HepG2 (cell line): ENCODE measurements around the gene CEP250. TPM values are rescaled to one million over a fixed set of nuclear protein-coding genes. Genes with fewer than 3 reads are reported as not detected.

Experiments used
- BHLHE40 ChIP-seq: IDR thresholded peaks from 2 replicates; pipeline ENCODE4 v1.6.1; 2011; ENCODE audit warnings: low read length, improper control_type of control experiment
- ETV6 ChIP-seq: sonication (generic); formaldehyde crosslinking; conservative IDR thresholded peaks from 2 replicates; pipeline ENCODE4 v1.4.0; 2020; ENCODE audit warnings: missing genetic modification reagents
- GABPB1 ChIP-seq: IDR thresholded peaks from 2 replicates; pipeline ENCODE4 v1.6.1; 2016; ENCODE audit warnings: mild to moderate bottlenecking, missing genetic modification reagents, moderate library complexity, missing compliant biosample characterization
- HCFC1 ChIP-seq: fragments of 150-350 bp; IDR thresholded peaks from 2 replicates; pipeline ENCODE4 v1.6.1; 2014; ENCODE audit warnings: low read depth, low read length
- HOXA3 ChIP-seq: sonication (generic); formaldehyde crosslinking; IDR thresholded peaks from 2 replicates; pipeline ENCODE4 v1.5.0; 2020; ENCODE audit warnings: missing genetic modification reagents
- ISX ChIP-seq: sonication (generic); formaldehyde crosslinking; conservative IDR thresholded peaks from 2 replicates; pipeline ENCODE4 v1.5.0; 2020; ENCODE audit warnings: missing genetic modification reagents
- NR2F6 ChIP-seq, 2 experiments: IDR thresholded peaks; 2 replicates each; pipeline ENCODE4 v1.6.1; 2016; ENCODE audit warnings: antibody characterized with exemption in 1 of 2, mild to moderate bottlenecking in 1 of 2
- SSRP1 ChIP-seq: IDR thresholded peaks from 2 replicates; pipeline ENCODE4 v1.6.1; 2016; ENCODE audit warnings: control low read depth
- ZIK1 ChIP-seq: sonication (generic); formaldehyde crosslinking; IDR thresholded peaks from 2 replicates; pipeline ENCODE4 v1.5.0; 2020; ENCODE audit warnings: mild to moderate bottlenecking, low read depth, missing genetic modification reagents, borderline replicate concordance
- ZNF24 ChIP-seq: fragments of 450-650 bp; IDR thresholded peaks from 2 replicates; pipeline ENCODE4 v1.6.1; 2017; ENCODE audit warnings: antibody characterized with exemption, mild to moderate bottlenecking
- ZNF510 ChIP-seq: sonication (generic); formaldehyde crosslinking; IDR thresholded peaks from 2 replicates; pipeline ENCODE4 v1.4.0; 2020; ENCODE audit warnings: low read depth, mild to moderate bottlenecking, missing genetic modification reagents
- ZNF564 ChIP-seq: sonication (generic); formaldehyde crosslinking; IDR thresholded peaks from 2 replicates; pipeline ENCODE4 v1.8.1; 2023; ENCODE audit warnings: mild to moderate bottlenecking, missing genetic modification reagents
- ZNF570 ChIP-seq: sonication (generic); formaldehyde crosslinking; IDR thresholded peaks from 2 replicates; pipeline ENCODE4 v1.4.0; 2020; ENCODE audit warnings: mild to moderate bottlenecking, missing genetic modification reagents, borderline replicate concordance
- ZNF891 ChIP-seq: sonication (generic); formaldehyde crosslinking; IDR thresholded peaks from 2 replicates; pipeline ENCODE4 v1.5.0; 2020; ENCODE audit warnings: mild to moderate bottlenecking, missing genetic modification reagents
- ZSCAN29 ChIP-seq: sonication (generic); formaldehyde crosslinking; conservative IDR thresholded peaks from 2 replicates; pipeline ENCODE4 v1.4.0; 2020; ENCODE audit warnings: mild to moderate bottlenecking, missing genetic modification reagents
- polyA plus RNA-seq, 8 experiments: library from polyadenylated mRNA; depleted of rRNA in 3 of 8; stranded (reverse) in 7 of 8; unstranded in 1 of 8; fragments of >200 nt; fragmentation: Illumina TruSeq in 4 of 8; extraction: Trizol in 4 of 8; gene quantifications; 2 replicates each; pipeline versions ENCODE4 v1.2.1 to v1.2.3, GENCODE V29; 2011 to 2016; ENCODE audit warnings: low read depth in 4 of 8, missing spikeins in 1 of 8, mixed read lengths in 1 of 8; ENCODE audit not compliant: insufficient read depth in 1 of 8
- total RNA-seq, 5 experiments: library from RNA; depleted of rRNA; stranded (reverse); fragments of >200 nt; fragmentation: Illumina TruSeq; extraction: Trizol; gene quantifications; 2 replicates each; pipeline ENCODE4 v1.2.3, GENCODE V29; 2016; ENCODE audit warnings: low read depth in 1 of 5
- TF ChIP-seq, protein P1 (sequence below): IDR thresholded peaks from 2 replicates; pipeline ENCODE4 v1.6.1; 2016; ENCODE audit warnings: low read depth, borderline replicate concordance
- TF ChIP-seq, protein P2 (sequence below): sonication (generic); formaldehyde crosslinking; IDR thresholded peaks from 2 replicates; pipeline ENCODE4 v1.9.0; 2022; ENCODE audit warnings: low read depth, missing genetic modification reagents
- TF ChIP-seq, protein P3 (sequence below): fragments of 450-650 bp; IDR thresholded peaks from 2 replicates; pipeline ENCODE4 v1.6.1; 2016
- TF ChIP-seq, protein P4 (sequence below): sonication (generic); formaldehyde crosslinking; IDR thresholded peaks from 2 replicates; pipeline ENCODE4 v1.8.1; 2023; ENCODE audit warnings: missing genetic modification reagents, mild to moderate bottlenecking, borderline replicate concordance
- TF ChIP-seq, protein P5 (sequence below): sonication (generic); formaldehyde crosslinking; conservative IDR thresholded peaks from 2 replicates; pipeline ENCODE4 v1.8.0; 2022; ENCODE audit warnings: low read depth, missing genetic modification reagents
- TF ChIP-seq, protein P6 (sequence below), 2 experiments: sonication (generic) in 1 of 2; formaldehyde crosslinking in 1 of 2; IDR thresholded peaks; 2 replicates each; pipeline versions ENCODE4 v1.4.0 to v1.6.1; 2018 to 2020; ENCODE audit warnings: missing genetic modification reagents in 2 of 2, borderline replicate concordance in 1 of 2, low read depth in 1 of 2, mild to moderate bottlenecking in 1 of 2, missing biosample characterization in 1 of 2

The CEP250 gene
- total and polyA plus RNA-seq, 2 of the 13 experiments (the other 11 are each of a cell fraction or from before 2014, with no cell fraction given): 28.8 to 55.3 TPM

DNA sequence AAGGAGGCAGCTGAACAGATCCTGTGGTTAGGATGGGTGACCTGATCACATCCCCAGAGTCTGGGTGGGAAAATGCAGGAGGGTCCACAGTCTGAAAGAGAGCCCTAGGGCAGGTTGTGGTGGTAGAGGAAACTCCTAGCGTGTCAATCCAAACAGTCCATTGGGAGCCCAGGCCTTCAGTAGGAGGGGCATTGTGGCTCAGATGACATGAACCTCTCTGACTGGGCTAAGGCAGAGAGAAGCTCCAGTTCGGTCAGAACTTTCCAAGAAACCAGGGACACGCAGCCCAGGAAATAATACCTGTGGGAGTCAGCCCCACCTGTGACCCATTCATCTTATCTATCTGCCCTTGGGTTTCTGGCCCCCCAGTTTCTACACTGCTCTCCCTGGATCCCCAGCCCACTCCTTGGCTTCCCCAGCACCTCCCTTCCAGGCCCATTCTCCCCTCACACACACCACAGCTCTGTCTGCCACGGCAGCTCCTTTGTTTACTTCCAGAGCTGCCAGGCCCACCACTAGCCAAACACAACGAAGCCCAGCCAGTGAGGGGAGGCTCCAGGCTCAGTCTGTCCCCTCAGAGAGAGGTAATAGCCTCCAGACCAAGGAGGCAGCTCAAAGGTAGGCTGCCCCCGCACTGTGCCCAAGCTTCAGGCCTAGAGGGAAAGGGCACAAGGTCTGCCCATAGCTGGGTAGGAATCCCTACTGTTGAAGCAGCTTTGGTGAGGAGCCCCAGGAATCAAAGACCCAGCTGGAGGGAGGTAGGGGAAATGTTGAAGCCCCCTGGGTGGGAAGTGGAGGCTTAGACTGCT lies 23.6 kb upstream of the CEP250 start (continued):
- TF ChIP-seq HCFC1: no peak
- no peak for TF ChIP-seq NR2F6 (IDR thresholded peaks at IDR 0.05)
- peak; percentile 13; the same call in 1 of the 2 replicates for TF ChIP-seq NR2F6 (CRISPR knock-in tag; IDR thresholded peaks at IDR 0.05)
- no peak for TF ChIP-seq ZNF570 (CRISPR knock-in tag)
- TF ChIP-seq, protein P1, sequence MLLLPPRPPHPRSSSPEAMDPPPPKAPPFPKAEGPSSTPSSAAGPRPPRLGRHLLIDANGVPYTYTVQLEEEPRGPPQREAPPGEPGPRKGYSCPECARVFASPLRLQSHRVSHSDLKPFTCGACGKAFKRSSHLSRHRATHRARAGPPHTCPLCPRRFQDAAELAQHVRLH: no peak
- no peak for TF ChIP-seq ISX
- TF ChIP-seq ZNF564 (CRISPR knock-in tag): no peak
- 0 out of 2 replicates have a peak, but pooled peaks have one; percentile 20 for TF ChIP-seq GABPB1 (CRISPR knock-in tag)
- 0 out of 2 replicates have a peak, but pooled peaks have one; percentile 63 for TF ChIP-seq ZNF510
- no peak for TF ChIP-seq ZIK1 (CRISPR knock-in tag)
- no peak for TF ChIP-seq ZSCAN29 (CRISPR knock-in tag)
- TF ChIP-seq ZNF24: no peak
- TF ChIP-seq ZNF891 (CRISPR knock-in tag): no peak; the same call in 1 of the 2 replicates
- TF ChIP-seq, protein P2, sequence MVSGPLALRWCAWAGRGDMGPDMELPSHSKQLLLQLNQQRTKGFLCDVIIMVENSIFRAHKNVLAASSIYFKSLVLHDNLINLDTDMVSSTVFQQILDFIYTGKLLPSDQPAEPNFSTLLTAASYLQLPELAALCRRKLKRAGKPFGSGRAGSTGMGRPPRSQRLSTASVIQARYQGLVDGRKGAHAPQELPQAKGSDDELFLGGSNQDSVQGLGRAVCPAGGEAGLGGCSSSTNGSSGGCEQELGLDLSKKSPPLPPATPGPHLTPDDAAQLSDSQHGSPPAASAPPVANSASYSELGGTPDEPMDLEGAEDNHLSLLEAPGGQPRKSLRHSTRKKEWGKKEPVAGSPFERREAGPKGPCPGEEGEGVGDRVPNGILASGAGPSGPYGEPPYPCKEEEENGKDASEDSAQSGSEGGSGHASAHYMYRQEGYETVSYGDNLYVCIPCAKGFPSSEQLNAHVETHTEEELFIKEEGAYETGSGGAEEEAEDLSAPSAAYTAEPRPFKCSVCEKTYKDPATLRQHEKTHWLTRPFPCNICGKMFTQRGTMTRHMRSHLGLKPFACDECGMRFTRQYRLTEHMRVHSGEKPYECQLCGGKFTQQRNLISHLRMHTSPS (CRISPR knock-in tag): peak; percentile 22; the same call in 1 of the 2 replicates
- TF ChIP-seq HOXA3 (CRISPR knock-in tag): no peak
- TF ChIP-seq, protein P3, sequence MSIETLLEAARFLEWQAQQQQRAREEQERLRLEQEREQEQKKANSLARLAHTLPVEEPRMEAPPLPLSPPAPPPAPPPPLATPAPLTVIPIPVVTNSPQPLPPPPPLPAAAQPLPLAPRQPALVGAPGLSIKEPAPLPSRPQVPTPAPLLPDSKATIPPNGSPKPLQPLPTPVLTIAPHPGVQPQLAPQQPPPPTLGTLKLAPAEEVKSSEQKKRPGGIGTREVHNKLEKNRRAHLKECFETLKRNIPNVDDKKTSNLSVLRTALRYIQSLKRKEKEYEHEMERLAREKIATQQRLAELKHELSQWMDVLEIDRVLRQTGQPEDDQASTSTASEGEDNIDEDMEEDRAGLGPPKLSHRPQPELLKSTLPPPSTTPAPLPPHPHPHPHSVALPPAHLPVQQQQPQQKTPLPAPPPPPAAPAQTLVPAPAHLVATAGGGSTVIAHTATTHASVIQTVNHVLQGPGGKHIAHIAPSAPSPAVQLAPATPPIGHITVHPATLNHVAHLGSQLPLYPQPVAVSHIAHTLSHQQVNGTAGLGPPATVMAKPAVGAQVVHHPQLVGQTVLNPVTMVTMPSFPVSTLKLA: no peak
- TF ChIP-seq, protein P4, sequence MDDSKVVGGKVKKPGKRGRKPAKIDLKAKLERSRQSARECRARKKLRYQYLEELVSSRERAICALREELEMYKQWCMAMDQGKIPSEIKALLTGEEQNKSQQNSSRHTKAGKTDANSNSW: no peak
- TF ChIP-seq, protein P5, sequence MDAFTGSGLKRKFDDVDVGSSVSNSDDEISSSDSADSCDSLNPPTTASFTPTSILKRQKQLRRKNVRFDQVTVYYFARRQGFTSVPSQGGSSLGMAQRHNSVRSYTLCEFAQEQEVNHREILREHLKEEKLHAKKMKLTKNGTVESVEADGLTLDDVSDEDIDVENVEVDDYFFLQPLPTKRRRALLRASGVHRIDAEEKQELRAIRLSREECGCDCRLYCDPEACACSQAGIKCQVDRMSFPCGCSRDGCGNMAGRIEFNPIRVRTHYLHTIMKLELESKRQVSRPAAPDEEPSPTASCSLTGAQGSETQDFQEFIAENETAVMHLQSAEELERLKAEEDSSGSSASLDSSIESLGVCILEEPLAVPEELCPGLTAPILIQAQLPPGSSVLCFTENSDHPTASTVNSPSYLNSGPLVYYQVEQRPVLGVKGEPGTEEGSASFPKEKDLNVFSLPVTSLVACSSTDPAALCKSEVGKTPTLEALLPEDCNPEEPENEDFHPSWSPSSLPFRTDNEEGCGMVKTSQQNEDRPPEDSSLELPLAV (CRISPR knock-in tag): no peak
- TF ChIP-seq SSRP1 (CRISPR knock-in tag): peak; percentile 21; the same call in 1 of the 2 replicates
- TF ChIP-seq BHLHE40: no peak
- TF ChIP-seq ETV6: no peak; the same call in 1 of the 2 replicates
- TF ChIP-seq, protein P6, sequence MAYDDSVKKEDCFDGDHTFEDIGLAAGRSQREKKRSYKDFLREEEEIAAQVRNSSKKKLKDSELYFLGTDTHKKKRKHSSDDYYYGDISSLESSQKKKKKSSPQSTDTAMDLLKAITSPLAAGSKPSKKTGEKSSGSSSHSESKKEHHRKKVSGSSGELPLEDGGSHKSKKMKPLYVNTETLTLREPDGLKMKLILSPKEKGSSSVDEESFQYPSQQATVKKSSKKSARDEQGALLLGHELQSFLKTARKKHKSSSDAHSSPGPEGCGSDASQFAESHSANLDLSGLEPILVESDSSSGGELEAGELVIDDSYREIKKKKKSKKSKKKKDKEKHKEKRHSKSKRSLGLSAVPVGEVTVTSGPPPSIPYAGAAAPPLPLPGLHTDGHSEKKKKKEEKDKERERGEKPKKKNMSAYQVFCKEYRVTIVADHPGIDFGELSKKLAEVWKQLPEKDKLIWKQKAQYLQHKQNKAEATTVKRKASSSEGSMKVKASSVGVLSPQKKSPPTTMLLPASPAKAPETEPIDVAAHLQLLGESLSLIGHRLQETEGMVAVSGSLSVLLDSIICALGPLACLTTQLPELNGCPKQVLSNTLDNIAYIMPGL (CRISPR knock-in tag; IDR thresholded peaks at IDR 0.05; ENCODE audit: borderline replicate concordance in 1 of 2, low read depth in 1 of 2): 0 out of 4 replicates have a peak, but pooled peaks of 1 of the 2 experiments have one; percentile 58
